Chondrocyte (in vitro differentiated cells): ENCODE results near the gene SORL1-AS1.

ENCODE experiments used
- DNase-seq: peaks from one replicate; pipeline ENCODE4 v3.0.0; 2021; ENCODE audit warnings: mixed read lengths, low spot score
- H3K27ac Mint-ChIP-seq: one replicate; pipeline ENCODE4 v1.8.0; 2021; ENCODE audit warnings: mild to moderate bottlenecking, moderate library complexity, mixed read lengths; ENCODE audit not compliant: unreplicated experiment
- H3K27me3 Mint-ChIP-seq: 2 replicates; pipeline ENCODE4 v1.8.0; 2021; ENCODE audit warnings: low read depth, mixed read lengths
- H3K36me3 Mint-ChIP-seq: 2 replicates; pipeline ENCODE4 v1.8.0; 2021; ENCODE audit warnings: low read depth, mixed read lengths
- H3K4me1 Mint-ChIP-seq: 2 replicates; pipeline ENCODE4 v1.8.0; 2021; ENCODE audit warnings: low read depth, mild to moderate bottlenecking, mixed read lengths
- H3K4me3 Mint-ChIP-seq: one replicate; pipeline ENCODE4 v1.8.0; 2021; ENCODE audit warnings: mild to moderate bottlenecking, moderate library complexity, mixed read lengths; ENCODE audit not compliant: unreplicated experiment
- H3K9me3 Mint-ChIP-seq: 2 replicates; pipeline ENCODE4 v1.8.0; 2021; ENCODE audit warnings: low read depth, mixed read lengths
- CTCF ChIP-seq: fragments of 200-600 bp; sonication (generic); IDR thresholded peaks from 2 replicates; pipeline ENCODE4 v1.5.0; 2021; ENCODE audit warnings: antibody characterized with exemption, mild to moderate bottlenecking, moderate library complexity

Gene SORL1-AS1

GRCh38 chr11:121435551-121436511 is 16.9 kb downstream of the SORL1-AS1 start:
- Mint-ChIP-seq H3K9me3 (no peaks in the 10 kb centered on the region), H3K4me3 (no peak overlapping the region), H3K4me1 (peaks cover 13% of the 10 kb centered on the region), H3K27me3 (peaks cover 43% of the 10 kb centered on the region), H3K36me3 (no peaks in the 10 kb centered on the region), H3K27ac (no peak overlapping the region)
- DNase-seq: no peak
- no peak for TF ChIP-seq CTCF

- Mint-ChIP-seq H3K4me1 (peaks cover 10% of the 10 kb centered on the region), H3K9me3 (no peaks in the 10 kb centered on the region), H3K27ac (no peak overlapping the region), H3K4me3 (no peak overlapping the region), H3K36me3 (no peaks in the 10 kb centered on the region), H3K27me3 (peaks cover 47% of the 10 kb centered on the region)
- no peak for TF ChIP-seq CTCF
- DNase-seq: no peak
Observed at GRCh38 chr11:121435132-121435531, 17.6 kb downstream of the SORL1-AS1 start.

GRCh38 chr11:121431820-121432526 is 20.8 kb downstream of the SORL1-AS1 start:
- no peaks in the 10 kb centered on the region for H3K36me3 Mint-ChIP-seq
- no peaks in the 10 kb centered on the region for H3K9me3 Mint-ChIP-seq
- H3K27ac Mint-ChIP-seq: no peak overlapping the region
- H3K27me3 Mint-ChIP-seq: peaks cover 55% of the 10 kb centered on the region
- TF ChIP-seq CTCF: no peak
- H3K4me3 Mint-ChIP-seq: no peak overlapping the region
- no peak for DNase-seq
- peaks cover under 1% of the 10 kb centered on the region for H3K4me1 Mint-ChIP-seq

- no peak for TF ChIP-seq CTCF
- H3K4me1 Mint-ChIP-seq: peaks cover 4% of the 10 kb centered on the region
- no peaks in the 10 kb centered on the region for H3K9me3 Mint-ChIP-seq
- DNase-seq: no peak
- no peak overlapping the region for H3K27ac Mint-ChIP-seq
- peaks cover 1% of the 10 kb centered on the region for H3K36me3 Mint-ChIP-seq
- no peak overlapping the region for H3K4me3 Mint-ChIP-seq
- H3K27me3 Mint-ChIP-seq: peaks cover 49% of the 10 kb centered on the region
Observed at GRCh38 chr11:121429556-121429955, 23.2 kb downstream of the SORL1-AS1 start.

- DNase-seq: no peak
- no peak overlapping the region for H3K27ac Mint-ChIP-seq
- TF ChIP-seq CTCF: no peak
- H3K4me1 Mint-ChIP-seq: peaks cover 4% of the 10 kb centered on the region
- H3K27me3 Mint-ChIP-seq: peaks cover 62% of the 10 kb centered on the region
- no peaks in the 10 kb centered on the region for H3K9me3 Mint-ChIP-seq
- no peak overlapping the region for H3K4me3 Mint-ChIP-seq
- H3K36me3 Mint-ChIP-seq: peaks cover 5% of the 10 kb centered on the region
Observed at GRCh38 chr11:121427400-121427744, 25.4 kb downstream of the SORL1-AS1 start.
